GM19324 (cell line): ENCODE results near the gene NUDT16.

Source experiments
- ATAC-seq: cut with Tn5 transposase; IDR thresholded peaks from one replicate; pipeline ENCODE4 v1.9.1; 2021; ENCODE audit warnings: mild to moderate bottlenecking, moderate library complexity; ENCODE audit not compliant: unreplicated experiment, low FRiP score

NUDT16 gene

DNA sequence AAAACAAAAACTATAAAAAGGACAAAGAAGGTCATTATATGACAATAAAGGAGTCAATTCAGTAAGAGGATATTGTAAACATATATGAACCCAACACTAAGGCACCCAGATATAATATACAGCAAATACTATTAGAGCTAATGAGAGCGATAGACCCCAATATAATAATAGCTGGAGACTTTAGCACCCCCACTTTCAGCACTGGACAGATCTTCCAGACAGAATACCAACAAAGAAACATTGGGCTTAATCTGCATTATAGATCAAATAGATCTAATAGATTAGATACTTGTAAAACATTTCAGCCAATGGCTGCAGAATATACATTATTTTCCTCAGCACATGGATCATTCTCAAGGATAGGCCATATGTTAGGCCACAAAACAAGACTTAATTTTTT, 53.4 kb downstream of the NUDT16 start:
- ATAC-seq = no peak
